Mucosa of stomach (tissue), 1 donor: ENCODE data around the gene TRPC6.
"Not testable (repeated sequence)": the region's sequence is repeated elsewhere in the genome, so short reads cannot be mapped to it uniquely, and the experiment has no call there.

Experiments used
- H3K27me3 ChIP-seq: one replicate; pipeline ENCODE4 v1.7.0; 2013; ENCODE audit warnings: mild to moderate bottlenecking, low read length; ENCODE audit not compliant: control insufficient read depth, insufficient read depth
- H3K36me3 ChIP-seq: one replicate; pipeline ENCODE4 v1.7.0; 2013; ENCODE audit warnings: low read length; ENCODE audit not compliant: control insufficient read depth, insufficient read depth
- H3K4me1 ChIP-seq: one replicate; pipeline ENCODE4 v1.7.0; 2013; ENCODE audit warnings: mild to moderate bottlenecking, low read length; ENCODE audit not compliant: control insufficient read depth, insufficient read depth
- H3K4me3 ChIP-seq: one replicate; pipeline ENCODE4 v1.7.0; 2013; ENCODE audit warnings: low read length
- H3K9ac ChIP-seq: one replicate; pipeline ENCODE4 v1.7.0; 2013; ENCODE audit warnings: mild to moderate bottlenecking, low read length, moderate library complexity
- H3K9me3 ChIP-seq: one replicate; pipeline ENCODE4 v1.7.0; 2013; ENCODE audit warnings: mild to moderate bottlenecking, low read length, moderate library complexity; ENCODE audit not compliant: control insufficient read depth
- donor health status: Pancreatic carcinoma.

The TRPC6 gene

GRCh38 chr11:101474666-101475065 is 109.1 kb downstream of the TRPC6 start:
- Histone ChIP-seq H3K9me3 (no peaks in the 10 kb centered on the region), H3K36me3 (no peaks in the 10 kb centered on the region), H3K27me3 (no peaks in the 10 kb centered on the region), H3K4me1 (no peaks in the 10 kb centered on the region), H3K9ac (no peak overlapping the region), H3K4me3 (no peak overlapping the region)

- H3K36me3 ChIP-seq: no peaks in the 10 kb centered on the region
- H3K4me1 ChIP-seq: no peaks in the 10 kb centered on the region
- H3K4me3 ChIP-seq: no peak overlapping the region
- no peak overlapping the region for H3K9ac ChIP-seq
- no peaks in the 10 kb centered on the region for H3K27me3 ChIP-seq
- no peaks in the 10 kb centered on the region for H3K9me3 ChIP-seq
Measured at GRCh38 chr11:101470881-101471520, 112.8 kb downstream of the TRPC6 start.

GRCh38 chr11:101470419-101470818 is 113.4 kb downstream of the TRPC6 start:
- no peaks in the 10 kb centered on the region for H3K27me3 ChIP-seq

GRCh38 chr11:101466352-101466751 is 117.5 kb downstream of the TRPC6 start:
- no peak overlapping the region for H3K4me3 ChIP-seq

More at GRCh38 chr11:101470419-101470818, 113.4 kb downstream of the TRPC6 start:
- no peaks in the 10 kb centered on the region for H3K4me1 ChIP-seq
- H3K9ac ChIP-seq: no peak overlapping the region
- H3K9me3 ChIP-seq: no peaks in the 10 kb centered on the region
- H3K36me3 ChIP-seq: no peaks in the 10 kb centered on the region
- H3K4me3 ChIP-seq: no peak overlapping the region

GRCh38 chr11:101464388-101464787 is 119.4 kb downstream of the TRPC6 start:
- H3K27me3 ChIP-seq, H3K4me3 ChIP-seq, H3K4me1 ChIP-seq, H3K36me3 ChIP-seq, H3K9ac ChIP-seq, H3K9me3 ChIP-seq: not testable (repeated sequence)

More at GRCh38 chr11:101466352-101466751, 117.5 kb downstream of the TRPC6 start:
- H3K9me3 ChIP-seq: no peaks in the 10 kb centered on the region
- H3K4me1 ChIP-seq: no peaks in the 10 kb centered on the region
- H3K36me3 ChIP-seq: no peaks in the 10 kb centered on the region
- no peak overlapping the region for H3K9ac ChIP-seq
- no peaks in the 10 kb centered on the region for H3K27me3 ChIP-seq

- no peaks in the 10 kb centered on the region for H3K27me3 ChIP-seq
- no peaks in the 10 kb centered on the region for H3K9me3 ChIP-seq
- H3K4me3 ChIP-seq: no peak overlapping the region
- H3K9ac ChIP-seq: no peak overlapping the region
- H3K4me1 ChIP-seq: no peaks in the 10 kb centered on the region
- H3K36me3 ChIP-seq: no peaks in the 10 kb centered on the region
Measured at GRCh38 chr11:101459020-101459419, 124.8 kb downstream of the TRPC6 start.

- H3K36me3 ChIP-seq: no peaks in the 10 kb centered on the region
- no peaks in the 10 kb centered on the region for H3K9me3 ChIP-seq
- no peaks in the 10 kb centered on the region for H3K4me1 ChIP-seq
- H3K9ac ChIP-seq: no peak overlapping the region
- H3K4me3 ChIP-seq: no peak overlapping the region
- no peaks in the 10 kb centered on the region for H3K27me3 ChIP-seq
Measured at GRCh38 chr11:101458161-101458560, 125.6 kb downstream of the TRPC6 start.

GRCh38 chr11:101456812-101457211 is 127.0 kb downstream of the TRPC6 start:
- Histone ChIP-seq H3K4me3 (no peak overlapping the region), H3K4me1 (no peaks in the 10 kb centered on the region), H3K9me3 (no peaks in the 10 kb centered on the region), H3K27me3 (no peaks in the 10 kb centered on the region), H3K36me3 (no peaks in the 10 kb centered on the region), H3K9ac (no peak overlapping the region)

GRCh38 chr11:101453682-101454081 is 130.1 kb downstream of the TRPC6 start:
- Histone ChIP-seq H3K9ac (no peak overlapping the region), H3K4me1 (no peaks in the 10 kb centered on the region), H3K9me3 (no peaks in the 10 kb centered on the region), H3K4me3 (no peak overlapping the region), H3K36me3 (no peaks in the 10 kb centered on the region), H3K27me3 (no peaks in the 10 kb centered on the region)

- Histone ChIP-seq H3K36me3 (no peaks in the 10 kb centered on the region), H3K9ac (no peak overlapping the region), H3K4me1 (no peaks in the 10 kb centered on the region), H3K27me3 (no peaks in the 10 kb centered on the region), H3K9me3 (no peaks in the 10 kb centered on the region), H3K4me3 (no peak overlapping the region)
Measured at GRCh38 chr11:101448881-101449442, 134.8 kb downstream of the TRPC6 start.

GRCh38 chr11:101446726-101447125 is 137.1 kb downstream of the TRPC6 start:
- H3K9ac ChIP-seq: no peak overlapping the region
- peaks cover 10% of the 10 kb centered on the region for H3K4me1 ChIP-seq
- H3K27me3 ChIP-seq: no peaks in the 10 kb centered on the region
- no peak overlapping the region for H3K4me3 ChIP-seq
- no peaks in the 10 kb centered on the region for H3K9me3 ChIP-seq
- no peaks in the 10 kb centered on the region for H3K36me3 ChIP-seq

- Histone ChIP-seq H3K36me3 (no peaks in the 10 kb centered on the region), H3K9ac (no peak overlapping the region), H3K27me3 (no peaks in the 10 kb centered on the region), H3K4me1 (peaks cover 15% of the 10 kb centered on the region), H3K9me3 (no peaks in the 10 kb centered on the region), H3K4me3 (no peak overlapping the region)
Measured at GRCh38 chr11:101446238-101446637, 137.6 kb downstream of the TRPC6 start.
